Bronchial epithelial cell (primary cell): ENCODE data around the gene SURF2. TPM values are rescaled to one million over a fixed set of nuclear protein-coding genes. Genes with fewer than 3 reads are reported as not detected.

Experiments used
- DNase-seq: peaks from one replicate; pipeline ENCODE4 v3.0.0-alpha.2; 2010; ENCODE audit warnings: low read depth
- FAIRE-seq: peaks from 2 replicates; lab custom pipeline; 2011; peaks lifted over from hg19 to GRCh38; lab: Jason Lieb, UNC
- H3K27me3 ChIP-seq: 2 replicates; pipeline ENCODE4 v1.5.1; 2011; ENCODE audit warnings: low read length; ENCODE audit not compliant: control insufficient read depth, insufficient read depth
- H3K36me3 ChIP-seq: 2 replicates; pipeline ENCODE4 v1.5.1; 2011; ENCODE audit warnings: low read length; ENCODE audit not compliant: control insufficient read depth, insufficient read depth
- H3K4me3 ChIP-seq: 2 replicates; pipeline ENCODE4 v1.5.1; 2011; ENCODE audit warnings: mild to moderate bottlenecking, low read depth, low read length, control low read depth
- CTCF ChIP-seq: IDR thresholded peaks from 2 replicates; pipeline ENCODE4 v1.5.1; 2011; ENCODE audit warnings: mild to moderate bottlenecking, moderate library complexity, low read length, control low read depth, inconsistent platforms; ENCODE audit not compliant: insufficient read depth, severe bottlenecking
- total RNA-seq: library from RNA; depleted of rRNA; stranded (reverse); fragments of >200 nt; gene quantifications from 2 replicates; pipeline ENCODE4 v1.2.1, GENCODE V29; 2014

The SURF2 gene
- total RNA-seq, 1 donor from 2014 or later, result 46.6 TPM

- no peaks in the 10 kb centered on the region for H3K27me3 ChIP-seq
- no peaks in the 10 kb centered on the region for H3K36me3 ChIP-seq
- DNase-seq (no peak), FAIRE-seq (no peak)
- no peak for TF ChIP-seq CTCF
- H3K4me3 ChIP-seq, result no peak overlapping the region
Measured at GRCh38 chr9:133384736-133385321, 28.5 kb downstream of the SURF2 start.

GRCh38 chr9:133385452-133385851 is 29.1 kb downstream of the SURF2 start:
- no peaks in the 10 kb centered on the region for H3K36me3 ChIP-seq
- no peaks in the 10 kb centered on the region for H3K27me3 ChIP-seq
- TF ChIP-seq CTCF, result no peak
- DNase-seq (no peak), FAIRE-seq (peak; percentile 92)
- no peak overlapping the region for H3K4me3 ChIP-seq

GRCh38 chr9:133386338-133386737 is 30.0 kb downstream of the SURF2 start:
- Histone ChIP-seq H3K4me3 (no peak overlapping the region), H3K27me3 (no peaks in the 10 kb centered on the region), H3K36me3 (no peaks in the 10 kb centered on the region)
- DNase-seq (no peak), FAIRE-seq (no peak)
- no peak for TF ChIP-seq CTCF

- peak; percentile 79 for DNase-seq
- no peak for TF ChIP-seq CTCF
- no peak for FAIRE-seq
- Histone ChIP-seq H3K4me3 (no peak overlapping the region), H3K27me3 (no peaks in the 10 kb centered on the region), H3K36me3 (no peaks in the 10 kb centered on the region)
Measured at GRCh38 chr9:133387680-133388079, 31.3 kb downstream of the SURF2 start.

GRCh38 chr9:133389025-133389557 is 32.7 kb downstream of the SURF2 start:
- DNase-seq (no peak), FAIRE-seq (no peak)
- Histone ChIP-seq H3K27me3 (peaks cover 2% of the 10 kb centered on the region), H3K4me3 (no peak overlapping the region), H3K36me3 (no peaks in the 10 kb centered on the region)
- no peak for TF ChIP-seq CTCF

GRCh38 chr9:133389562-133389961 is 33.2 kb downstream of the SURF2 start:
- peaks cover 2% of the 10 kb centered on the region for H3K27me3 ChIP-seq
- H3K4me3 ChIP-seq, result no peak overlapping the region
- FAIRE-seq (no peak), DNase-seq (no peak)
- no peak for TF ChIP-seq CTCF
- H3K36me3 ChIP-seq, result no peaks in the 10 kb centered on the region
